NB4 (cell line): ENCODE results near the gene CCL5.

Source experiments
- MYC ChIP-seq: IDR thresholded peaks from 2 replicates; pipeline ENCODE4 v1.6.1; 2011; ENCODE audit warnings: low read depth, low read length
- POLR2A ChIP-seq: IDR thresholded peaks from 2 replicates; pipeline ENCODE4 v1.6.1; 2011; ENCODE audit warnings: mild to moderate bottlenecking; ENCODE audit not compliant: insufficient read length; ENCODE audit errors: extremely low read depth
- TF ChIP-seq, protein P1 (sequence below): IDR thresholded peaks from one replicate; pipeline ENCODE4 v1.5.1; 2012; ENCODE audit warnings: low read depth, low read length
- TF ChIP-seq, protein P2 (sequence below): IDR thresholded peaks from 2 replicates; pipeline ENCODE4 v1.6.1; 2011; ENCODE audit warnings: low read depth, low read length

GRCh38 chr17:35918665-35919064 lies 38.5 kb upstream of the CCL5 start:
- TF ChIP-seq, protein P1, sequence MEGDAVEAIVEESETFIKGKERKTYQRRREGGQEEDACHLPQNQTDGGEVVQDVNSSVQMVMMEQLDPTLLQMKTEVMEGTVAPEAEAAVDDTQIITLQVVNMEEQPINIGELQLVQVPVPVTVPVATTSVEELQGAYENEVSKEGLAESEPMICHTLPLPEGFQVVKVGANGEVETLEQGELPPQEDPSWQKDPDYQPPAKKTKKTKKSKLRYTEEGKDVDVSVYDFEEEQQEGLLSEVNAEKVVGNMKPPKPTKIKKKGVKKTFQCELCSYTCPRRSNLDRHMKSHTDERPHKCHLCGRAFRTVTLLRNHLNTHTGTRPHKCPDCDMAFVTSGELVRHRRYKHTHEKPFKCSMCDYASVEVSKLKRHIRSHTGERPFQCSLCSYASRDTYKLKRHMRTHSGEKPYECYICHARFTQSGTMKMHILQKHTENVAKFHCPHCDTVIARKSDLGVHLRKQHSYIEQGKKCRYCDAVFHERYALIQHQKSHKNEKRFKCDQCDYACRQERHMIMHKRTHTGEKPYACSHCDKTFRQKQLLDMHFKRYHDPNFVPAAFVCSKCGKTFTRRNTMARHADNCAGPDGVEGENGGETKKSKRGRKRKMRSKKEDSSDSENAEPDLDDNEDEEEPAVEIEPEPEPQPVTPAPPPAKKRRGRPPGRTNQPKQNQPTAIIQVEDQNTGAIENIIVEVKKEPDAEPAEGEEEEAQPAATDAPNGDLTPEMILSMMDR = no peak
- TF ChIP-seq POLR2A (no peak), MYC (no peak)
- TF ChIP-seq, protein P2, sequence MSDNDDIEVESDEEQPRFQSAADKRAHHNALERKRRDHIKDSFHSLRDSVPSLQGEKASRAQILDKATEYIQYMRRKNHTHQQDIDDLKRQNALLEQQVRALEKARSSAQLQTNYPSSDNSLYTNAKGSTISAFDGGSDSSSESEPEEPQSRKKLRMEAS = no peak
